H1 (cell line): Measurements from ENCODE around the gene CDH7. TPM values are rescaled to one million over a fixed set of nuclear protein-coding genes. Genes with fewer than 3 reads are reported as not detected.

Experiments
- POLR2A ChIP-seq, 2 experiments: IDR thresholded peaks; 1 replicate in 1 of 2; 2 replicates in 1 of 2; pipeline ENCODE4 v1.6.1; 2011; ENCODE audit warnings: low read depth in 2 of 2, low read length in 2 of 2, mild to moderate bottlenecking in 2 of 2; ENCODE audit errors: control extremely low read depth in 1 of 2
- RXRA ChIP-seq: IDR thresholded peaks from 2 replicates; pipeline ENCODE4 v1.6.1; 2011; ENCODE audit warnings: low read depth, mild to moderate bottlenecking, low read length, moderate library complexity; ENCODE audit not compliant: insufficient read depth
- SUZ12 ChIP-seq: fragments of 200-600 bp; sonication (generic); IDR thresholded peaks from 2 replicates; pipeline ENCODE4 v1.6.1; 2012; ENCODE audit warnings: mild to moderate bottlenecking, inconsistent platforms, low read length, moderate library complexity, mixed read lengths
- polyA plus RNA-seq, 7 experiments: library from polyadenylated mRNA; depleted of rRNA in 3 of 7; stranded (reverse) in 5 of 7; unstranded in 2 of 7; fragments of >200 nt in 5 of 7; fragments of 200-250 nt in 2 of 7; gene quantifications; 1 replicate in 5 of 7; 2 replicates in 1 of 7; 4 replicates in 1 of 7; pipeline versions ENCODE4 v1.2.1 to v1.2.3, GENCODE V29; 2011 to 2013; ENCODE audit warnings: missing spikeins in 2 of 7, mixed read lengths in 2 of 7
- total RNA-seq: library from RNA; stranded (reverse); fragmentation: NEBNext Ultra II Directional; extraction: Animal tissue kit (Norgen Biotek cat#: 25700); gene quantifications from 2 replicates; pipeline ENCODE4 v1.2.1, GENCODE V29; 2021

The CDH7 gene
- total and polyA plus RNA-seq, 2 of the 8 experiments (the other 6 are each of a cell fraction or from before 2014, with no cell fraction given) = 1.00 to 1.5 TPM

DNA sequence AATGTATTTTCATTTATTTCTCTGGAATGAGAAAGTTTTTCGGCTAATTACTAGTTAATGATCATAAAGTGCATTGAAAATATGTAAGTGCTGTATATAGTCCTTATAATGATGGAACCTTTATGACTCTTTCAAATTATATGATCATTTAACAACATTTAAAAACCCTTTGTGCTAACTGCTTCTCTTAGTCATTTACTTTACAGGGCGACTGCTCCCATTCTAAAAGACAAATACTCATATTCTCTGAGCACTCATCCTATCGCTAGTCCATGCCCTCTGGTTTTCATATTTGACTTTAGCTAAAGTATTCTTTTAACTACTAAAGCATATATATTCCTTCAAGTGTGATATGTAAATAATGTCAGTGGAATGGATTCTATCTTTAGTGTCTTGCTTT lies 168.2 kb downstream of the CDH7 start (continued):
- TF ChIP-seq RXRA = no peak
- no peak for TF ChIP-seq SUZ12
- TF ChIP-seq POLR2A (IDR thresholded peaks at IDR 0.05; ENCODE audit: control extremely low read depth in 1 of 2, low read depth in 2 of 2, low read length in 2 of 2) = no peak
